Activated CD8-positive, alpha-beta memory T cell treated with anti-CD3 and anti-CD28 coated beads for 24 hours (primary cell): ENCODE results near the gene WNT11.

ENCODE experiments used
- DNase-seq: peaks from one replicate; pipeline ENCODE4 v3.0.0-alpha.2; 2020

The WNT11 gene

DNA sequence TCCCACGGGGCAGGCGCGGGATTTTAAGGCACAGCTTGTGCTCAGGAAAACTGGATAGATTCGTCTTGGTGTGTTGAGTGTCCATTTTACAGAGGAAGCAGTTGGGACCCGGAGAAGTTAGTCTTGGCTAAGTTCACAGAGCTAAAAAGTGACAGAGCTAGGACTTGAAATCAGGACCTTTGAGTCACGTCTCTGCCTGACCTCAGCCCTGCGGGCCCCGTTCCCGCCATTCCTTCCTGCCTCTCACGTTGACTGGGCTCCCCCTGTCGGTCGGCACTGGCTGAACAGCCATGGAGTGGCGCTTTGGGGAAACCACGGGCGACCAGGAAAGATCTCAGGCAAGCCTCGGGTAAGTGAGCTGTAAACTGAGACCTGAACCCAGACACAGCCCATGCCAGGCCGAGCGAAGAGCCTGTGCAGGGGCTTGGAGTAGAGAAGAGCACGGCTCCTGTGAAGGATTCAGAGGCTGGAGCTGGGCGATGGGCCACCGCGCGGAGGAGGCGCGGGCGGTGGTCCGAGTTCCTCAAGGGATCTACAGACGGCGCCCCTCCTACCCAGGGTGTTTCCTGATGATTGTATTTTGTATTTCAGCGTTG lies 54.1 kb downstream of the WNT11 start:
- peak; percentile 94 for DNase-seq

DNA sequence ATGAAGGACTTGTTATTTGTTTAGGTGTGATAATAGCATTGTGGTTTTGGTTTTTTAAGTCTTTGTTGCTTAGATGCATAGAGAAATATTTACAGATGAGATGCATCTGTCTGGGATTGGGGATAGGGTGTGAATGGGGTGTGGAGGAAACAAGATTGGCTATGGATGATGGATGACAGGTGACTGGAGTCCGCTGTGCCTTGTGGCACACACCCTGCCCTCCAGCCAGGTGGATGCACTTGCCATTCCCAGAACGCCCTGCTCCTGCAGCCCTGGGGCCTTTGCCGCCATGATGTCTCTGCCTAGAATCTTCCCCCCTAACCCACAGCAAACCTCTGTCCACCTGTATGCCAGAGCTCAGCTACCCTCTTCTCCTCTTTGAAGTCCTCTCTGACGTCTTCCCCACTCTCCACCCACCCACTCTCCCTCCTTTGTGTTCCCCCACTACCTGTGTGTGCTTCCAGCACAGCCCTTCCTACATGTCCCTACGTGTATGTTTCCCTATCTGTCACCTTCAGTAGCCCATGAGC lies 54.7 kb downstream of the WNT11 start:
- DNase-seq: no peak

DNA sequence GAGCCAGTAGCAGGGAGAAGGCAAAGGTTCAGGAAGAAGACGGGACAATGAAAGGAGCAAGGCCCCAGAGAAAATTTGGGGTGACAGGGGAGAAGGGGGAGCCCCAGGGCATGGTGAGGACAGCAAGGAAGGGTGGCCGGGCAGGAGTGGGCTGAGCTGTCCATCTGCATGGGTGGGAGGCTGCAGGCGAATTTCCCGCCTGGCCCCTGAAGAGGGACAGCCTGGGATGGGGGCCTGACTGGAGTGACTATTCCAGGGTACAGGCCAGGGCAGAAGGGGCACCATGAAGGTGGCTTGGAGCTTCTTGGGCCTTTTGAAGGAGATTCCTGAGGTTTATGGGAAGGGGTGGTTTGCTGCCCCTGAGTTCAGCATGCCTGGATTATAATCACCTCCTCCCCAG lies 56.2 kb downstream of the WNT11 start:
- no peak for DNase-seq

DNA sequence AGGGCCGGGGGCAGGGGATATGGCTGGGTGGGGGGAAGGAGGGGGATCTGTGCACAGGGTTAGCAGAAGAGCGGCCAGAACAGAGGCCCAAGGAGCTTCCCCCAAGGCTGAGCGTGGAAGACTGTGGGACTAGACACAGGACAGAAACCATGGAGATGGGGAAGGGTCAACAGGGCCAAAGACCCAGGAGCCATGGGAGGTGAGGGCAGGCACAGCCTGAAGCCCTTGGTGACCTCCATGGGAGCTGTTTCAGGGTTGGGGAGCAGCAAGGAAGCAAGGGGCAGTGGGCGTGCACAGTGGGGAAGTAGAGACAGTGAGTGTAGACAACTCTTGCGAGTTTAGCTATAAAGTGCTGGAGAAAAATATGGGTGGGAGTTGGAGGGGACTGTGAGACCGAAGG lies 56.6 kb downstream of the WNT11 start:
- no peak for DNase-seq

DNA sequence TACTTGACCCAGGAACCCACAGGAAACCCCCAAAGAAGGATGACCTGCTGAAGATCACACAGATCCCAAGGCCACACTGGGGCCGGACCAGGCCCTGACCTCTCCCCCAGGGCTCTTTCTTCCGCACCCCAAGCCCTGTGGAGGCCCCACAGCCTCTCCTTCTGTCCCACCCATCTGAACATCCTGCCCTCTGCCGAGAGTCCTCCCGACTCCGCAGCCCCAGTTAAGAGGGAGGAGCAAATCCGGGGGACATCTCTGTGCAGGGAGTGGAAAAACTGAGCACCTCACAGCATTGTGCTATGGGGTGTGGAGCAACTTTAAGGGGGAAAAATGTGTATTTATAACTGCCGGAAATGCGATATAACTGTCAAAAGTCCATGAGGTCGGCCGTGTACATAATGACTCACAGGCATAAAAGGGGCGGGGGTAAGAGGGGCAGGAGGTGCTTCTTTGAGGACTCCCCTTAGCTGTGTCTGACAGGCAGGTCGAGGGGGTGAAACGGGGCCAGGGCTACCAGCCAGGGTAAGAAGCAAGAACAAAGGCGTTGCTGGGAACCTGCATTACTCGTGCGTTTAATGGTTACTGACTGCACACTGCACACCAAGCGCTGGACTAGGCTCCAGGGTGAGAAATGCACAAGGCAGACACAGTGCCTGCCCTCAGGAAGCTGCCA lies 57.2 kb downstream of the WNT11 start:
- no peak for DNase-seq

DNA sequence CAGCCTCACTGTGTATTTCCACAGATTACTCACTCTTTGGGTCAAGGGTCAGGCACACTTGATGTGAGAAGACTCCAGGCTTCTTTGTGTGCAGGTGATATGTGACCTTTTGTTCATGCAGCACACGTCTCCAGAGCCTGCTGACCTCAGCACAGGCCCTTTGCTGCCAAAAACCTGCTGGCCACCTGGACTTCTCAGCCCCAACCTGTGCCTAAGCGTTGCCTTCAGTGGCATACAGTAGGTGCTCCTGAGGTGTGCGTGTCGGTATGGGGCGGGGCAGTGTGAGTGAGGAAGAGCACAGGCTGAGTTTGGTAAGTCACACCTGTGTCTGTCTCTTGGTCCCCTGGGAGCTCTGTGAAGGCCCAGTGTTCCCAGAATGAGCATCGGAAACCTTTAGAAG lies 58.1 kb downstream of the WNT11 start:
- peak; percentile 52 for DNase-seq

DNA sequence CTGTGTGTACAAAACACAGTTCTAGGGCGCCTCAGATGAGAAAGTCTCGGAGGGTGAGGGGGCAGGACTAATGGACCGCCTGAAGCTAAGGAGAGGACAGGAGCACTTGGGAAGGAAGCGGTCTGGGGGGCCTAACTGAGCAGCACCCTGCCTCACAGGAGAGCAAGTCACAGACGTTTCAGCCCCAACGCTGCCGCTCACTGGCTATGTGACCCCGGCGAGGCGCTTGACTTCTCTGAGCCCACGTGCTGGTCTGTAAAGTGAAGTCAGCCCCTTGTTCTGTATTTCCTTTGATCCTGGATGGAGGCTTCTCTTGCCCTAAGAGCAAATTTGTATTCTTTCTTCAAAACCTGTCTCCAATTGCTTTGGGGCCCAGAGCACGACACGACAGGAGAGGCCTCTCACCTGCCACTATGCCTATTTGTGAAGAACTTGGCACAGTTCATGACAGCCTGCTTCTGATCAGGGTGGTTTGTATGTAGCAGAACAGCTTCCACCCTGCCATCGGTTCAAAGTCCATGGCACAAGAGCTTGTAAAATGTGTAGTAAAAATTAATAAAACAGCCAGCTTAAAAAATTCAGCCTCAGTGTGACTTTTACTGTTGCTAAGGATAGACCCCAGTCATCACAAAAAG lies 59.1 kb downstream of the WNT11 start:
- no peak for DNase-seq

DNA sequence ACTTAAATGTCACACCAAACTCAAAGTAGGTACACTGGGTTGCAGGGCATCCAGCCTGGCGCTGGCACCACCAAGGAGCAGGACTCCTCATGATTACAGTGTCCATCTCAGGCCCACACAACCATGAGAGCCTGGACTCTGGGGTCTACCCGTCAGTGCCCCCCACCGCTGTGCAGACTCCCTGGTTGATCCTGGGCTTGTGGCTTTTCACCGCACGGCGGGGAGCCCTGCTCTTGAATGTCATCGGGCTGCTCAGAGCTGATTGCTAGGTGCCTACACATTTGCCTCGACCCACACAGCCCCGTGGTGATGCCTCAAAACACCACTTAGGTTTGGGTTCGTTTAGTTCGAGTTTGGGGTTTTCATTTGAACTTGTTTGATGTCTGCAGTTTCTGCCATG lies 63.0 kb downstream of the WNT11 start:
- DNase-seq: no peak

DNA sequence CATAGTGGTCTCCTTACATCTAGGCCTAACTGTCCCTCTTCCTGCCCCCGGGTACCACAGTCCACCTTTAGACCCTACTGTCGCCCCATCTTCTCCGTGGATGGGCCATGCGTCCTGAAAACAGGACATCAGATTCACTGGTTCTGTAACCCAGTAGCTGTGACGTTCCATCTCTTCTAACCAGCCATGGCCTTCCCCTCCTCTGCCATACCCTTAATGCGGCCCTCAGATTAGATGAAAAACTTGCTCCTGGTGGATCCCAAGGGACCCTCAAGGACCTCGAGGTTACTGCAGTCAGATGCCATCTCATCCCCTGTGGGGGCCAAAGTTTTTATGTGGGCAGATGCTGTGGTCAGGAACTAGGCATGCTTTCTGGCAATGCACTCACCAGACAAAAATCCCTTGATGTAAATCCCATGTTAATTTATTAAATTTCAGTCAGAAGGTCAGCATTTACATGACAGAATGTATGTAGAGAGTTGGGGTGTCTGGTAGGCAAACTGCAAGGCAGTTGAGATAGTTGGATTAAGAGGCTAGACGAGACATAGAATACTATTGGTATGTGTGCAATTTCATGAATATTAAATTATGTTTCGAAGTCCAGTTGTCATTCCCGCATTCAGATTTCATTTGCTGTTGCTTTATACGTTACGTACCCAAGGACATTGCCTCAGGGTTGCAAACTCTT lies 64.3 kb downstream of the WNT11 start:
- DNase-seq: no peak

DNA sequence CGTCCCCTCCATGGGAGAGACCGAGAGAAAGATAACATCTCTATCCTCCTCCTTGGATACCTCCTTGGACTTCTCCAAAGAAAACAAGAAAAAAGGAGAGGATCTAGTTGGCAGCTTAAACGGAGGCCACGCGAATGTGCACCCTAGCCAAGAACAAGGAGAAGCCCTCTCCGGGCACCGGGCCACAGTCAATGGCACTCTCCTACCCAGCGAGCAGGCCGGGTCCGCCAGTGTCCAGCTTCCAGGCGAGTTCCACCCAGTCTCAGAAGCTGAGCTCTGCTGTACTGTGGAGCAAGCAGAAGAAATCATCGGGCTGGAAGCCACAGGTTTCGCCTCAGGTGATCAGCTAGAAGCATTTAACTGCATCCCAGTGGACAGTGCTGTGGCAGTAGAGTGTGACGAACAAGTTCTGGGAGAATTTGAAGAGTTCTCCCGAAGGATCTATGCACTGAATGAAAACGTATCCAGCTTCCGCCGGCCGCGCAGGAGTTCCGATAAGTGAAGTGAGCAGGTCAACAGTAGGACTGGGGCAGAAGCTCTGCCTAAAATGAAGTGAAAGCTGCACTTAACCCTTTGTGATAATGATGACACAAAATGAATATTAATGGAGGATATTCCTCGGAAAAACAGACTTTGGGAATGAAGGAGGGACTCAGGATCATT lies 65.3 kb downstream of the WNT11 start:
- DNase-seq: no peak

DNA sequence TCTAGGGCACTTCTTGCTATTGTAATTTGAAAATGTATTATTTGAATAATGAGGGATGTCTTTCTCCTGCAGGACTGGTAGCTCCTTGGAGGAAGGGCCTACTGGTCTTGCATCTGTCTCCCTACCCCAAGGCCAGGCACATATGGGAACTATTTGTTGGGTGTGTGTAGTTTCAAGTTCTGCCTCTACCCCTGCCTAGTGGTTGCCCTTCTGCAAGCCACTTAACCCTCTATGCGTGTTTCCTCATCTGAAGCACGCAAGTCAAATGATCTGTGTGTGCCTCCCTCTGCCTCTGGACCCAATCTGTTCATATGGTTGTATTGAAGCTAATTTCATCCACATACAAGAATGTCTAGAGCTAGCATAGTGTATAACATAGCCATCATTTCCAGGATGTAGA lies 67.0 kb downstream of the WNT11 start:
- DNase-seq: no peak
